BE2C (cell line): ENCODE data around the gene GRID1.

Experiments used
- DNase-seq: peaks from one replicate; pipeline ENCODE4 v3.0.0-alpha.2; 2020
- H3K27me3 ChIP-seq: fragments of 250-450 bp; sonication (Bioruptor Pico); 2 replicates; pipeline ENCODE4 v1.5.1; 2020; ENCODE audit warnings: mild to moderate bottlenecking
- H3K36me3 ChIP-seq: fragments of 250-450 bp; sonication (Bioruptor Pico); 2 replicates; pipeline ENCODE4 v1.5.1; 2020; ENCODE audit warnings: mild to moderate bottlenecking
- H3K4me1 ChIP-seq: fragments of 250-450 bp; sonication (Bioruptor Pico); 2 replicates; pipeline ENCODE4 v1.5.1; 2020
- H3K4me3 ChIP-seq: 2 replicates; pipeline ENCODE4 v1.5.1; 2011; ENCODE audit warnings: low read depth, low read length
- H3K9me3 ChIP-seq: fragments of 250-450 bp; sonication (Bioruptor Pico); 2 replicates; pipeline ENCODE4 v1.5.1; 2020
- CTCF ChIP-seq: IDR thresholded peaks from 2 replicates; pipeline ENCODE4 v1.5.1; 2012; ENCODE audit warnings: mild to moderate bottlenecking, low read depth, low read length

The GRID1 gene

GRCh38 chr10:86200867-86201266 is 165.7 kb downstream of the GRID1 start:
- no peaks in the 10 kb centered on the region for H3K9me3 ChIP-seq
- TF ChIP-seq CTCF = no peak
- H3K36me3 ChIP-seq = no peaks in the 10 kb centered on the region; the same call in 1 of the 2 replicates
- H3K4me3 ChIP-seq = no peak overlapping the region
- H3K4me1 ChIP-seq = no peaks in the 10 kb centered on the region
- no peaks in the 10 kb centered on the region for H3K27me3 ChIP-seq
- no peak for DNase-seq

GRCh38 chr10:86200269-86200668 is 166.3 kb downstream of the GRID1 start:
- Histone ChIP-seq H3K4me1 (no peaks in the 10 kb centered on the region), H3K36me3 (no peaks in the 10 kb centered on the region; the same call in 1 of the 2 replicates), H3K9me3 (no peaks in the 10 kb centered on the region), H3K27me3 (no peaks in the 10 kb centered on the region), H3K4me3 (no peak overlapping the region)
- no peak for DNase-seq
- no peak for TF ChIP-seq CTCF

GRCh38 chr10:86199041-86199440 is 167.6 kb downstream of the GRID1 start:
- no peaks in the 10 kb centered on the region; the same call in 1 of the 2 replicates for H3K36me3 ChIP-seq
- no peak for TF ChIP-seq CTCF
- H3K4me1 ChIP-seq = 0 out of 2 replicates have a peak, but pooled peaks cover 4% of the 10 kb centered on the region
- DNase-seq = no peak
- no peak overlapping the region for H3K4me3 ChIP-seq
- H3K27me3 ChIP-seq = no peaks in the 10 kb centered on the region
- no peaks in the 10 kb centered on the region for H3K9me3 ChIP-seq

- no peak for TF ChIP-seq CTCF
- H3K9me3 ChIP-seq = no peaks in the 10 kb centered on the region
These were observed 168.3 kb downstream of the GRID1 start for GRCh38 chr10:86198271-86198670.

GRCh38 chr10:86197166-86197790 is 169.3 kb downstream of the GRID1 start:
- H3K9me3 ChIP-seq = no peaks in the 10 kb centered on the region
- H3K36me3 ChIP-seq = no peaks in the 10 kb centered on the region; the same call in 1 of the 2 replicates
- no peak for TF ChIP-seq CTCF
- no peak for DNase-seq
- no peaks in the 10 kb centered on the region for H3K27me3 ChIP-seq
- H3K4me3 ChIP-seq = no peak overlapping the region
- H3K4me1 ChIP-seq = 0 out of 2 replicates have a peak, but pooled peaks cover 4% of the 10 kb centered on the region

More at GRCh38 chr10:86198271-86198670, 168.3 kb downstream of the GRID1 start:
- Histone ChIP-seq H3K4me1 (0 out of 2 replicates have a peak, but pooled peaks cover 4% of the 10 kb centered on the region), H3K27me3 (no peaks in the 10 kb centered on the region), H3K4me3 (no peak overlapping the region), H3K36me3 (no peaks in the 10 kb centered on the region; the same call in 1 of the 2 replicates)
- no peak for DNase-seq

GRCh38 chr10:86195521-86196157 is 171.0 kb downstream of the GRID1 start:
- no peaks in the 10 kb centered on the region for H3K27me3 ChIP-seq
- no peak for TF ChIP-seq CTCF
- H3K4me3 ChIP-seq = no peak overlapping the region
- DNase-seq = no peak
- H3K36me3 ChIP-seq = no peaks in the 10 kb centered on the region; the same call in 1 of the 2 replicates
- 0 out of 2 replicates have a peak, but pooled peaks cover 4% of the 10 kb centered on the region for H3K4me1 ChIP-seq
- H3K9me3 ChIP-seq = no peaks in the 10 kb centered on the region
